GM18861 (cell line): ENCODE data around the gene PACRG.
"Not testable (repeated sequence)": the region's sequence is repeated elsewhere in the genome, so short reads cannot be mapped to it uniquely, and the experiment has no call there.

ENCODE experiments used
- ATAC-seq: cut with Tn5 transposase; IDR thresholded peaks from one replicate; pipeline ENCODE4 v1.9.1; 2021; ENCODE audit not compliant: unreplicated experiment

Gene PACRG

DNA sequence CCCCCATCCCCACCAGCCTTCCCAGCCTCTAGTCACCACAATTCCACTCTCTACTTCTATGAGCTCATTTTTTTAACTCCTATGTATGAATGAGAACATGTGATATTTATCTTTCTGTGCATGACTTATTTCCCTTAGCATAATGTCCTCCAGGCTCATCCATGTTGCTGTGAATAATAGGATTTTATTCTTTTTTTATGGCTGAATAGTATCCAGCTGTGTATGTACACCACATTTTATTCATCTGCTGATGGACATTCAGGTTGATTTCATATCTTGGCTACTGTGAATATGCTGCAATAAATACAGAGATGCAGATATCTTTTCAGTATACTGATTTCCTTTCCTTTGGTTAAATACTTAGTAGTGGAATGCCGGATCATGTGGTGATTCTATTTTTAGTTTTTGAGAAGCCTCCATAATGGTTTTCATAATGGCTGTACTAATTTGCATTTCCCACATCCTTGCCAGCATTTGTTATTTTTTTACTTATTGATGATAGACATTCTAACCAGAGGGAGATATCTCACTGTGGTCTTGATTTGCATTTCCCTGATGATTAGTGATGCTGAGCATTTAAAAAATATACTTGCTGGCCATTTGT lies 194.9 kb downstream of the PACRG start:
- ATAC-seq: no peak

DNA sequence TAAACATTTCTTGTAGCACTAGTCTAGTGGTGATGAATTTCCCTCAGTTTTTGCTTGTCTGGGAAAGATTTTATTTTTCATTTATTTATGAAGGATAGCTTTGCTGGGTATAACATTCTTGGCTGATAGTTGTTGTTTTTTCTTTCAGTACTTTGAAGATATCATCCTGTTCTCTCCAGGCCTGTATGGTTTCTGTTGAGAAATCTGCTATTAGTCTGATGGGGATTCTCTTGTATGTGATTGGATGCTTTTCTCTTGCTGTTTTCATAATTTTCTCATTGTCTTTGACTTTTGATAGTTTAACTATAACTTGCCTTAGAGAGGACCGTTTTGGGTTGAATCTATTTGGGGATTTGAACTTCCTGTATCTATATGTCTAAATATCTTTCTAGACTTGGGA lies 207.1 kb downstream of the PACRG start:
- ATAC-seq: no peak

GRCh38 chr6:162940426-162940825 lies 212.7 kb downstream of the PACRG start:
- no peak for ATAC-seq

DNA sequence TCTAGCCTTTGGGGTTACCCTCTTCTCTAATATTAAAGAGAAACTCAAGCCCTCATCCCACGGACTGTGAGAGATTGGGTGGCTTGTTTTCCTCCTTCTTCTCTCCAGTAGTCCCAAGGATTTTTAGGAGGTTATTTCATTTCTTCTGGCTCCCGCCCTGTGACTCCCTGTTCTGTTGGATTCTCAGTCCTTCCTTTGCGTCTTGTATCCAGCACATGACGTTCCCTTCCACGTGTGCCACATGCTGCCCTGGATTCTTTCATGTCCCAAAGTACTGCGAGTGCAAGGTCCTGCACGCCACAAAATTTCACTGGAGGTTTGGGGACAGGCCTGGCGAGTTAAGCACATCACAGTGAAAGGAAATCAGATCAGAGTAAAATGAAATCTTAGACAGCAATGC lies 213.4 kb downstream of the PACRG start:
- no peak for ATAC-seq

- ATAC-seq: no peak
Observed at GRCh38 chr6:162942866-162943265, 215.1 kb downstream of the PACRG start.

DNA sequence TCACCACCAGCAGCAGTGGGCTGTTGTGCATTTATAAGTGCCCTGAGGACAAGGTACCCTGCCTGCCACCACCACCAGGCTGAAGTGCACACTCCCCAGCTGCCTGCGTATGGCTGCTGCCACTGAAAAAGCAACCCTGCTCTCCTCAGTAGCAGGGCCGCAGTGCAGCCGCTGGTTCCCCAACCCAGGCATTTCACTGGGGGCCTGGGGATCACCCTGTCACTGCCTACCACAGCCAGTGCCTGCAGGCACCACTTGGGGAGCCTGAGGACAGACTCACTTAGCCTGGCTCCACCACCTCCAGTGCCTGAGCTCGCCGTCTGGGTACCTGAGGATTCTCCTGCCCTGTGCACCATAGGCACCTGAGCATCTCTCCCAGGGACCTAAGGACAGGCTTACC lies 215.6 kb downstream of the PACRG start:
- ATAC-seq: no peak

- ATAC-seq: no peak
Observed at GRCh38 chr6:162951164-162951743, 223.5 kb downstream of the PACRG start.

GRCh38 chr6:162952423-162952822 lies 224.6 kb downstream of the PACRG start:
- ATAC-seq: no peak

- ATAC-seq: no peak
Observed at GRCh38 chr6:162957062-162957461, 229.3 kb downstream of the PACRG start.

DNA sequence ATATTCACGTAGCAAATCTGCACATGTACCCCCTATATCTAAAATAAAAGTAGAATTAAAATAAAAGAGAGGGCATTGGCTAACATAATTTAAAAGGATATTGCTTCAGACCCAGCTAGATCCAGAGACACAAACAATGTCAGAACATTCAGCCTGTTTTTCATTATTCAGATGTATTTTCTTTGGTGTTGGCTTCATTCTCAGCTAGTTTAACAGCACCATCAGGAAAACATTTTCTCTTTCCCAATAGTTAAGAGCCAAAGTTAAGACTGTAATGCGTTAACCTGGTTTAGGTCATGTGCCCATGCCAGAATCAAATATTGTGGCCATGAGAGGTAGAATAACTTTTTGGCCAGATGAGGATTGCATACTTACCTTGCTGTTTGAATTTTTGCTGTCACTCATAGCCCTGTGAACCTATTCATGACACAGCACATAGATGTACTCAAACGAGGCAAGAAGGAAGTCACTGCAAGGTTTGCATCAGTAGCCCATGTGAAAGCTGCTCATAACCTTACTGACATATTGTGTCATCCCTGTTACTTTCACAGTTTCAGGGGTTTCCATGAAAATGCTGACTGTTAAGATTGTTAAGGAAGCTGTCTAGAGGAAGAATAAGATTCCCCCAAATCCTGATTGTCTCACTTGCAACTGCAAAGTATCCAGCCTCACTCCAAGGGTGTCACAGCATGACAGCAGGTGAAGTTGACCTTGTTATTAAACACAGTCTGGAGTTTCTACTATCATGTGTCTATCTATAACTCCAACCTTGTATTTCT lies 233.1 kb downstream of the PACRG start:
- ATAC-seq: no peak

DNA sequence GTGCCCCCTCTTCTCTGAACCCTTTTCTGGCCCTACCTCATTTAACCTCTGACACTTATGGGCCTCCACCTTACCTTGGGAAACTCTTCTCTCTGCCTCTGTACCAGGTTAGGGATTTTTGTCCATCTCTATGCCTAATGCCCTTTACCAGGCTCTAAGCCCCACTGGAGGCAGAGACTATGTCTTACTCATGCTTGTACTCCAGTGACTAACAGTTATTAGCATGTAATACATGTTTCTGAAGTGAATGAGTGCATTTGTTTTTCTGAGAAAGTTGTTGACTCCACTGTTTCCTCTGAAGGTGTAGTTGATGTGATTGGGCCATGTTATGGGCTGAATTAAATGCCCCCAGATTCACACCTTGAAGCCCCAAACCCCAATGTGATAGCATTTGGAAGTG lies 234.3 kb downstream of the PACRG start:
- ATAC-seq: no peak

DNA sequence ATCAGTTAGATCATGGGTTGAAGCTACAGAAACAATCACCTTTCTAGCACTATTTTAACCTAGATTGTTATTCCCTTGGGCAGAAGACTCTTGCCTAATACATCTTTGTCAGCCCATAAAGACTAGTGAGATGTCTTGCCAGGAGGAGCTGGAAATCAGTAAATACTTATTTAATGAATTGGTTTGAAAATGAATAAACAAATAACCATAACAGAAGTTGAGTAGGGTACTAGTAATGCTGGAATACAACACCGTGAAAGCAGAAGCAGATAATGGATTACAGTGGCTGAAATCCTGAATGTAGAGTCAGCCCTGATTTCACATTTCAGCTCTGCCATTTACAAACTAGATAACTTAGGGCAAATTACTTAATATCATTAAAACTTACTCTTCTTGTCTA lies 236.1 kb downstream of the PACRG start:
- ATAC-seq: no peak

DNA sequence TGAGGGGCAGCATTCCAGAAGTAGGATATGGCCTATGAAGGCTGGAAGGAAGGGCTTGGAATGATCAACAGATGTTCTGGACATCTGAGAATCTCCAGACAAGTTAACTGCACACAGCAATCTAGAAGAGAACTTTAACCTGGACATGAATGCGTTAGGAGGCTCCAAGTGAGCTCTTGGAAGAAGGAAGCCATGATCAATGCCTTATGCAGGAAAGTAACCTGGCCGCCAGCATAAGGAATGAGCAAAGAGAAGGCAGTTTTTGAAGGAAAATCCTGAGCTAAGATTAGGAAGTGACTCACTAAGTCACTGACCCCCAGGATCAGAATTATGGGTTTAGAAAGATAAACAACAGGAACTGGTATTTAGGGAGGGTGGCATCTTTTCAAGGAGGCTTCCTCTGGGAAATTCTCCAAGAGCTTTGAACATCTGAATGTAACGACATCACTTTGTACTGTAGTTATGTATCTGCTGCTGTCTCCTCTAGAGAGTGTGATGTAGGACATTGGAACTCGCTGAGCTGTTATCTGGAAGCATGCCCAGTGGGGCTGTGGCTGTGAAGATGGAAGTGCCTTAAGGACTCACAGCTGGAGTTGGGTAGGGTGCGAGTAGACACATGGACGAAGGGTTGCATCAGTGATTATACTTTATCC lies 236.8 kb downstream of the PACRG start:
- no peak for ATAC-seq

- no peak for ATAC-seq
Observed at GRCh38 chr6:162965366-162965765, 237.6 kb downstream of the PACRG start.

GRCh38 chr6:162970246-162970645 lies 242.5 kb downstream of the PACRG start:
- ATAC-seq: no peak

DNA sequence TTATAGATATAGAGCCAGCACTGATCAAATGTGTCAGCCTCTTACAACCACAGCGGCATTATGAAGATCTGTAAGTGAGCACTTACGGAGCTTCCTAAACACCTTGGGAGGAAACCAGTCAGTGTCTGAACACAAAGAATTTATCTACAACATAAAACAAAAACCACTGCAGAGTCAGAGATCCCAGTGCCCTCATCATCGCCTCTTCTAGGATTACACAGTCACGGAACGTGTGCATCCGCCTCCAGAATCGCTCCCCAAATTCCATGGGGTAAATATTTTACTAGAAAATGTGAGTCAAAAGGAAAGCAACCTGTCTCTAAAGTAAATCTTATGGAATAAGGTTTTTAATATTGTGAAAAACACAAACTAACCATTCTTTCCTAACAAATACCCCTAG lies 243.6 kb downstream of the PACRG start:
- no peak for ATAC-seq

DNA sequence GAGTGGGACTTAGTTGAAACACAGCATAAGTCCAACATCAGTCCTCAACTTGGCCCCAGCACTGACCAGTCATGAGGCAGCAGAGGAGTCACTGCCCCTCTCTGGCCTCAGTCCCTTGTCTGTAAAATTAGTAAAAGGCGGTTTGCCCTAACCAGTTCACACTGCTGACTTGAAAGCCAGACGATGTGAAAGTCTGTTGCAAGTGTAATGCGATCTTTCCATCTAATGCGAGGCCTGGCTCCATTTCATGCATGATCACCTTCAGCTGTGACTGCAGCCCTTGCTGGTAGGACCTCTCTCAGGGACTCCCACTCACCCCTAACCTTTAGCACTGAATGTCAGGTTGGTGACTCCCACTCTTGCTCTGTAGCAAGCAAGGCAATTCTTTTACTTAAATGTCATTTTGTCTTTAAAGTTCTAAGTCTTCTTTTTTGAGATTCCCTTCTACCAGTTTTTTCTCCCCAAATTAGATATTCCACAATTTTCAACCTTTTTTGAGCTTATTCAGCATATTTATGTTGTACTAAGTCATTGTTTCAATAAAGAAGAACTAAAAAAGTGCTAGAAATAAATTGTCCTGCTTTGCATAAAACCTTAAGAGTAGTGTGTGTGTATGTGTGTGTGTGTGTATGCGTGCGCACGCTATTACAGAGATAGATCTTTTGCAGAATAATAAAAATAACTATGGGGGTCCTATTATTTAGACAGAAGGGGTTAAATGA lies 245.5 kb downstream of the PACRG start:
- no peak for ATAC-seq

- ATAC-seq: no peak
Observed at GRCh38 chr6:162973980-162974379, 246.2 kb downstream of the PACRG start.

DNA sequence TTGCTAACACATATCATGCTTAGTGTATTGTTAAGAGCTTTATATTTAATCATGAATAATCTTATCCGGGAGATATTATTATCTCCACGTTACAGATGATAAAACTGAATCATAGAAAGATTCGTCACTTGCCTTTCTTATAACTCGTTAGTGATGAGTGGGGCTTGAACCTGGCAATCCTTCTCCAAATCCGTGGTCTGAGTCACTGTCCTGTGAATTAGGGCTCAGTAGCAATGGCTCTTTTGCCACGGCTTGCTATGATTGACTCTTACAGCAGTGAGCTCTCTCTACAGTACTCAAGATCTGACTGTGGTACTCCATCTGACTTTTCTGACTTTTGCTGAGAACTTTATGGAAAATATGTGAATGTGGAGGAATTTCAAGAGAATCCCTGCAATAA lies 246.9 kb downstream of the PACRG start:
- ATAC-seq: no peak

- no peak for ATAC-seq
Observed at GRCh38 chr6:162976141-162976540, 248.4 kb downstream of the PACRG start.

DNA sequence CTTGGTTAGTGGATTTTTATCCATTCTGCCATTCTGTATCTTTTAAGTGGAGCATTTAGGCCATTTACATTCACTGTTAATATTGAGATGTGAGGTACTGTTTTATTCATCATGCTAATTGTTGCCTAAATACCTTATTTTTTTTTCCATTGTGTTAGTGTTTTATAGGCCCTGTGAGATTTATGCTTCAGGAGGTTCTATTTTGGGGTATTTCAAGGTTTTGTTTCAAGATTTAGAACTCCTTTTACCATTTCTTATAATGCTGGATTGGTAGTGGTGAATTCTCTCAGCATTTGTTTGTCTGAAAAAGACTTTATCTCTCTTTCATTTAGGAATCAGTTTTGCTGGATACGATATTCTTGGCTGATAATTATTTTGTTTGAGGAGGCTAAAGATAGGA lies 255.5 kb downstream of the PACRG start:
- not testable (repeated sequence) for ATAC-seq
